Measurements from ENCODE around the gene SLC25A22. TPM values are rescaled to one million over a fixed set of nuclear protein-coding genes. Genes with fewer than 3 reads are reported as not detected.
A peak's percentile ranks its signal among the peaks of the same experiment; 100 is the strongest.

Gene SLC25A22
- total RNA-seq, 2 experiments from 2014 or later, result 9.1 to 11.1 TPM

- TF ChIP-seq, protein P1, sequence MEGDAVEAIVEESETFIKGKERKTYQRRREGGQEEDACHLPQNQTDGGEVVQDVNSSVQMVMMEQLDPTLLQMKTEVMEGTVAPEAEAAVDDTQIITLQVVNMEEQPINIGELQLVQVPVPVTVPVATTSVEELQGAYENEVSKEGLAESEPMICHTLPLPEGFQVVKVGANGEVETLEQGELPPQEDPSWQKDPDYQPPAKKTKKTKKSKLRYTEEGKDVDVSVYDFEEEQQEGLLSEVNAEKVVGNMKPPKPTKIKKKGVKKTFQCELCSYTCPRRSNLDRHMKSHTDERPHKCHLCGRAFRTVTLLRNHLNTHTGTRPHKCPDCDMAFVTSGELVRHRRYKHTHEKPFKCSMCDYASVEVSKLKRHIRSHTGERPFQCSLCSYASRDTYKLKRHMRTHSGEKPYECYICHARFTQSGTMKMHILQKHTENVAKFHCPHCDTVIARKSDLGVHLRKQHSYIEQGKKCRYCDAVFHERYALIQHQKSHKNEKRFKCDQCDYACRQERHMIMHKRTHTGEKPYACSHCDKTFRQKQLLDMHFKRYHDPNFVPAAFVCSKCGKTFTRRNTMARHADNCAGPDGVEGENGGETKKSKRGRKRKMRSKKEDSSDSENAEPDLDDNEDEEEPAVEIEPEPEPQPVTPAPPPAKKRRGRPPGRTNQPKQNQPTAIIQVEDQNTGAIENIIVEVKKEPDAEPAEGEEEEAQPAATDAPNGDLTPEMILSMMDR (IDR thresholded peaks at IDR 0.05), result no peak
- intact Hi-C loops (cut with DNase I, micrococcal nuclease), result no loop called here
- ATAC-seq (ENCODE audit: poor library complexity), result no peak
These were observed 33.2 kb upstream of the SLC25A22 start for GRCh38 chr11:831118-831864.

DNA sequence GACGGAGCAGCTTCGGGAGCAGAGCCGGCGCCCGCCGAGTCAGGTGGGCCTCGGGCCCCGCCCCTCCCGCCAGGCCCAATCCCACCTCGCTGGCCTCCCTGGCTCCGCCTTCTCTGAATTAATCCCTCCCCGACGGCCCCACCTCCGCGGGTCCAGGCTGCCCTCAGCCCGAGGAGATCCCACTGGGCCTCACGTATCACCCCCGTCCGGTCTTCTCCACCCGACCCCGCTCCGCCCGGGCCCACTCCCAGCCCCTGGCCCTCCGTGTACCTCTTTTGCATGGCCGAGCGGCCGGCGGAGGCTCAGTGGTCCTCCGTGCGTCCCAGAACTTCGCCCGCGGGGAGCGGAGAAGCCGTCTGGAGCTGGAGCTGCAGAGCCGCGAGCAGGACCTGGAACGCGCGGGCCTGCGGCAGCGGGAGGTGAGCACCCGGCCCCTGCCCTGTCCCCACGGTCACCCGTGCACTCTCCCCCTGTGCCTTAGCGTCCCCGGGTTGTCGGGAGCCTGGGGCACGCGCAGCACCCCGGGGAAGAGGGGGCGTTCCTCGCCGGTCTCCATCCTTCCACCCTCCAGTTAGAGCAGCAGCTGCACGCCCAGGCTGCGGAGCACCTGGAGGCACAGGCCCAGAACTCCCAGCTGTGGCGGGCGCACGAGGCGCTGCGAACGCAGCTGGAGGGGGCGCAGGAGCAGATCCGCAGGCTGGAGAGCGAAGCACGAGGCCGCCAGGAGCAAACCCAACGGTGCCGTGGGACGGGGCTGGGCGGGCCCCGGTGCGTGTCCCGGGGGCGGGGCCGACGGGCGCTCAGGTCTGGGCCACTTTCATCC is 32.4 kb upstream of the SLC25A22 start:
- TF ChIP-seq, protein P1 (IDR thresholded peaks at IDR 0.05), result no peak
- peak in 11 of 14 experiments; percentile 37 to 78 (median 52) for DNase-seq
- Histone ChIP-seq H3K27me3 (ENCODE audit: control insufficient read depth in 1 of 2, insufficient read depth in 2 of 2, low read length in 2 of 2) (peaks cover 45 to 57% of the 10 kb centered on the region in 2 experiments), H3K4me1 (ENCODE audit: insufficient read depth, low read length) (peaks cover 81% of the 10 kb centered on the region), H3K9me3 (ENCODE audit: control insufficient read depth in 1 of 2, insufficient read depth in 1 of 2, low read length in 2 of 2) (peaks cover 0 to 39% of the 10 kb centered on the region in 2 experiments), H3K27ac (ENCODE audit: low read depth in 1 of 2, low read length in 2 of 2) (no peak overlapping the region), H3K36me3 (ENCODE audit: insufficient read depth, low read length) (no peaks in the 10 kb centered on the region), H3K4me3 (ENCODE audit: low read length) (peak overlapping the region; percentile 39)
- intact Hi-C loops (cut with DNase I, micrococcal nuclease), result loop anchor here in 1 of 2 experiments (1.0 kb wide), 1 partner anchor 10 kb away; no protein-coding TSS in a partner anchor
- peaks cover 48% of the 10 kb centered on the region for H3K27me3 Mint-ChIP-seq
- H3K9me3 Mint-ChIP-seq, result no peaks in the 10 kb centered on the region
- ChIA-PET POLR2A (interaction anchor here (0.6 to 10.0 kb wide), 5 partner anchors 11 to 34 kb away, joined by 3 to 115 read pairs (median 5); partner anchors contain the start of genes PNPLA2, POLR2L, RPLP2 and TSPAN4), CTCF (no interaction called here)
- H3K36me3 Mint-ChIP-seq (ENCODE audit: low read depth), result peaks cover under 1% of the 10 kb centered on the region
- H3K4me3 Mint-ChIP-seq, result peak overlapping the region; percentile 45
- peaks cover 39% of the 10 kb centered on the region for H3K4me1 Mint-ChIP-seq (ENCODE audit: low read depth)
- no peak overlapping the region for H3K27ac Mint-ChIP-seq
- ATAC-seq (ENCODE audit: poor library complexity), result peak; percentile 27

More at GRCh38 chr11:831118-831864, 33.2 kb upstream of the SLC25A22 start:
- H3K4me1 ChIP-seq (ENCODE audit: insufficient read depth, low read length), result peaks cover 80% of the 10 kb centered on the region
- Mint-ChIP-seq H3K27me3 (peaks cover 48% of the 10 kb centered on the region), H3K36me3 (ENCODE audit: low read depth) (no peaks in the 10 kb centered on the region), H3K27ac (no peak overlapping the region), H3K4me3 (peak overlapping the region; percentile 73), H3K4me1 (ENCODE audit: low read depth) (peaks cover 39% of the 10 kb centered on the region), H3K9me3 (no peaks in the 10 kb centered on the region)
- H3K9me3 ChIP-seq (ENCODE audit: control insufficient read depth in 1 of 2, insufficient read depth in 1 of 2, low read length in 2 of 2), result peaks cover 0 to 36% of the 10 kb centered on the region in 2 experiments
- no peak overlapping the region for H3K4me3 ChIP-seq (ENCODE audit: low read length)
- no peaks in the 10 kb centered on the region for H3K36me3 ChIP-seq (ENCODE audit: insufficient read depth, low read length)
- H3K27me3 ChIP-seq (ENCODE audit: control insufficient read depth in 1 of 2, insufficient read depth in 2 of 2, low read length in 2 of 2), result peaks cover 45 to 55% of the 10 kb centered on the region in 2 experiments
- ChIA-PET CTCF (no interaction called here), POLR2A (interaction anchor here (1.4 to 10.0 kb wide), 4 partner anchors 11 to 35 kb away, joined by 3 to 115 read pairs (median 38); partner anchors contain the start of genes PNPLA2, POLR2L, RPLP2 and TSPAN4)
- DNase-seq, result peak in 2 of 14 experiments; percentile 17 to 53
- no peak overlapping the region for H3K27ac ChIP-seq (ENCODE audit: low read depth in 1 of 2, low read length in 2 of 2)

DNA sequence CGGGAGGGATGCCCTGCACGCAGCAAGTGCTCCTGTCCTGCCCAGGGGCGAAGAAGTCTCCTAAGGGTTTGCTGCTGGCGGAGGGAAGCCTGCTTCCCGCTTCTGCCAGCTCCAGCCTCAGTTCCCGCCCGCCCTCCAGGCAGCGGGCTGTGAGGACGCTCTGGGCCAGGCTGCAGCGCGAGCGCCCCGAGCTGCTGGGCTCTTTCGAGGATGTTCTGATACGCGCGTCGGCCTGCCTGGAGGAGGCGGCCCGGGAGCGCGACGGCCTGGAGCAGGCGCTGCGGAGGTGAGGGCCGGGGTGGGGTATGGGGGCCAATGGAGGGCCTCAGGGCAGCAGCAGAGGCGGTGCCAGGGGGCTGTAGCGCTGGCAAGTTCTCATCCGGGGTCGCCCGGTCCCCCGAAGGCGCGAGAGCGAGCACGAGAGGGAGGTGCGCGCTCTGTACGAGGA is 31.8 kb upstream of the SLC25A22 start:
- Mint-ChIP-seq H3K27ac (no peak overlapping the region), H3K4me1 (ENCODE audit: low read depth) (peaks cover 39% of the 10 kb centered on the region), H3K9me3 (no peaks in the 10 kb centered on the region), H3K4me3 (peak overlapping the region; percentile 48), H3K27me3 (peaks cover 48% of the 10 kb centered on the region), H3K36me3 (ENCODE audit: low read depth) (peaks cover 7% of the 10 kb centered on the region)
- peaks cover 45 to 58% of the 10 kb centered on the region in 2 experiments for H3K27me3 ChIP-seq (ENCODE audit: control insufficient read depth in 1 of 2, insufficient read depth in 2 of 2, low read length in 2 of 2)
- DNase-seq (peak in 1 of 14 experiments; percentile 6), ATAC-seq (ENCODE audit: poor library complexity) (peak; percentile 8)
- TF ChIP-seq, protein P1 (IDR thresholded peaks at IDR 0.05), result no peak
- H3K36me3 ChIP-seq (ENCODE audit: insufficient read depth, low read length), result peaks cover 4% of the 10 kb centered on the region
- H3K4me1 ChIP-seq (ENCODE audit: insufficient read depth, low read length), result peaks cover 77% of the 10 kb centered on the region
- ChIA-PET CTCF (no interaction called here), POLR2A (interaction anchor here (1.1 to 10.0 kb wide), 6 partner anchors 10 to 135 kb away, joined by 3 to 115 read pairs (median 6); partner anchors contain the start of genes DEAF1, PNPLA2, POLR2L and RPLP2)
- peak overlapping the region; percentile 39 for H3K4me3 ChIP-seq (ENCODE audit: low read length)
- peaks cover 0 to 42% of the 10 kb centered on the region in 2 experiments for H3K9me3 ChIP-seq (ENCODE audit: control insufficient read depth in 1 of 2, insufficient read depth in 1 of 2, low read length in 2 of 2)
- H3K27ac ChIP-seq (ENCODE audit: low read depth in 1 of 2, low read length in 2 of 2), result no peak overlapping the region
- intact Hi-C loops (cut with DNase I, micrococcal nuclease), result loop anchor here in 1 of 2 experiments (1.0 kb wide), 1 partner anchor 10 kb away; no protein-coding TSS in a partner anchor
